ENCODE data around the gene KCNMB2.
"Not testable (repeated sequence)": the region's sequence is repeated elsewhere in the genome, so short reads cannot be mapped to it uniquely, and the experiment has no call there.

The KCNMB2 gene

GRCh38 chr3:178546079-178546478, 9.8 kb downstream of the KCNMB2 start:
- no peaks in the 10 kb centered on the region for H3K36me3 ChIP-seq
- no peaks in the 10 kb centered on the region for H3K4me1 ChIP-seq (ENCODE audit: control insufficient read depth in 1 of 2, insufficient read depth in 1 of 2, low read depth in 1 of 2, low read length in 1 of 2)
- H3K27ac ChIP-seq: no peak overlapping the region
- no peak for TF ChIP-seq CTCF (IDR thresholded peaks at IDR 0.05)
- no peak overlapping the region for H3K4me3 ChIP-seq (ENCODE audit: low read depth in 1 of 2, low read length in 1 of 2)
- no peaks in the 10 kb centered on the region for H3K27me3 ChIP-seq
- H3K9me3 ChIP-seq: no peaks in the 10 kb centered on the region

- H3K4me1 ChIP-seq (ENCODE audit: control insufficient read depth in 1 of 2, insufficient read depth in 1 of 2, low read depth in 1 of 2, low read length in 1 of 2); H3K4me3 ChIP-seq (ENCODE audit: low read depth in 1 of 2, low read length in 1 of 2); H3K27ac ChIP-seq; H3K27me3 ChIP-seq; H3K9me3 ChIP-seq; H3K36me3 ChIP-seq: not testable (repeated sequence)
Measured at GRCh38 chr3:178549426-178549825, 13.2 kb downstream of the KCNMB2 start.

- no peak overlapping the region for H3K4me3 ChIP-seq (ENCODE audit: low read depth in 1 of 2, low read length in 1 of 2)
- H3K27ac ChIP-seq: no peak overlapping the region
- H3K36me3 ChIP-seq: no peaks in the 10 kb centered on the region
- no peak for TF ChIP-seq CTCF (IDR thresholded peaks at IDR 0.05)
- no peaks in the 10 kb centered on the region for H3K9me3 ChIP-seq
- no peaks in the 10 kb centered on the region for H3K27me3 ChIP-seq
- peaks cover 8 to 9% of the 10 kb centered on the region in 2 experiments for H3K4me1 ChIP-seq (ENCODE audit: control insufficient read depth in 1 of 2, insufficient read depth in 1 of 2, low read depth in 1 of 2, low read length in 1 of 2)
Measured at GRCh38 chr3:178551916-178552321, 15.7 kb downstream of the KCNMB2 start.

GRCh38 chr3:178558637-178559036, 22.4 kb downstream of the KCNMB2 start:
- H3K4me3 ChIP-seq (ENCODE audit: low read depth in 1 of 2, low read length in 1 of 2): no peak overlapping the region
- H3K4me1 ChIP-seq (ENCODE audit: control insufficient read depth in 1 of 2, insufficient read depth in 1 of 2, low read depth in 1 of 2, low read length in 1 of 2): no peaks in the 10 kb centered on the region
- TF ChIP-seq CTCF (IDR thresholded peaks at IDR 0.05): no peak
- no peak overlapping the region for H3K27ac ChIP-seq
- no peaks in the 10 kb centered on the region for H3K27me3 ChIP-seq
- no peaks in the 10 kb centered on the region for H3K36me3 ChIP-seq
- H3K9me3 ChIP-seq: no peaks in the 10 kb centered on the region

- Histone ChIP-seq H3K36me3 (no peaks in the 10 kb centered on the region), H3K9me3 (no peaks in the 10 kb centered on the region), H3K27ac (no peak overlapping the region), H3K4me1 (ENCODE audit: control insufficient read depth in 1 of 2, insufficient read depth in 1 of 2, low read depth in 1 of 2, low read length in 1 of 2) (no peaks in the 10 kb centered on the region), H3K4me3 (ENCODE audit: low read depth in 1 of 2, low read length in 1 of 2) (no peak overlapping the region), H3K27me3 (no peaks in the 10 kb centered on the region)
- no peak for TF ChIP-seq CTCF (IDR thresholded peaks at IDR 0.05)
Measured at GRCh38 chr3:178560759-178561158, 24.5 kb downstream of the KCNMB2 start.

GRCh38 chr3:178561239-178561638, 25.0 kb downstream of the KCNMB2 start:
- H3K4me1 ChIP-seq (ENCODE audit: control insufficient read depth in 1 of 2, insufficient read depth in 1 of 2, low read depth in 1 of 2, low read length in 1 of 2): no peaks in the 10 kb centered on the region
- no peak for TF ChIP-seq CTCF (IDR thresholded peaks at IDR 0.05)
- no peaks in the 10 kb centered on the region for H3K27me3 ChIP-seq
- H3K9me3 ChIP-seq: no peaks in the 10 kb centered on the region
- no peaks in the 10 kb centered on the region for H3K36me3 ChIP-seq
- no peak overlapping the region for H3K27ac ChIP-seq
- no peak overlapping the region for H3K4me3 ChIP-seq (ENCODE audit: low read depth in 1 of 2, low read length in 1 of 2)
